Panc1 (cell line): ENCODE results near the gene PRPF19. TPM values are rescaled to one million over a fixed set of nuclear protein-coding genes. Genes with fewer than 3 reads are reported as not detected.

Experiments used
- ATAC-seq: fragments of 200-7000 bp; cut with Tn5 transposase; 2 replicates; pipeline ENCODE4 v1.9.1; 2020; ENCODE audit warnings: mild to moderate bottlenecking, moderate library complexity
- BruUV-seq: library from RNA; stranded (reverse); fragments of 400-500 nt; replicated peaks from 2 replicates; lab custom pipeline; 2021; lab: Mats Ljungman, UMichigan
- CTCF ChIA-PET: fragments of 300-600 bp; sonication (Branson Sonifier 250); formaldehyde crosslinking; loops from one replicate; lab custom pipeline; 2022; ENCODE audit warnings: antibody characterized with exemption; lab: Charles Lee
- POLR2A ChIA-PET: fragments of 300-600 bp; sonication (Branson Sonifier 250); formaldehyde crosslinking; loops from one replicate; lab custom pipeline; 2022; ENCODE audit warnings: antibody characterized with exemption; lab: Charles Lee
- DNase-seq: peaks from one replicate; pipeline ENCODE4 v3.0.0-alpha.2; 2010; ENCODE audit warnings: low read depth, low spot score
- H3K27ac ChIP-seq: 2 replicates; pipeline ENCODE4 v1.5.1; 2011; ENCODE audit warnings: mild to moderate bottlenecking, low read length, inconsistent platforms
- H3K27me3 ChIP-seq: fragments of 200-500 bp; sonication (Bioruptor generic); 2 replicates; pipeline ENCODE4 v1.6.0; 2014; ENCODE audit warnings: low read length, inconsistent platforms; ENCODE audit not compliant: control insufficient read depth, insufficient read depth
- H3K36me3 ChIP-seq: fragments of 200-500 bp; sonication (Bioruptor generic); 2 replicates; pipeline ENCODE4 v1.5.1; 2014; ENCODE audit warnings: inconsistent platforms, mild to moderate bottlenecking, low read length, moderate library complexity; ENCODE audit not compliant: control insufficient read depth, insufficient read depth
- H3K4me1 ChIP-seq: 2 replicates; pipeline ENCODE4 v1.5.1; 2011; ENCODE audit warnings: inconsistent platforms, mild to moderate bottlenecking, low read length, moderate library complexity; ENCODE audit not compliant: control insufficient read depth, insufficient read depth
- H3K4me3 ChIP-seq, 2 experiments: 2 replicates each; pipeline ENCODE4 v1.5.1; 2011 to 2012; ENCODE audit warnings: low read depth in 2 of 2, low read length in 2 of 2, mild to moderate bottlenecking in 2 of 2, inconsistent platforms in 1 of 2, moderate library complexity in 1 of 2
- H3K9me3 ChIP-seq: fragments of 200-500 bp; sonication (Bioruptor generic); 2 replicates; pipeline ENCODE4 v1.5.1; 2014; ENCODE audit warnings: low read depth, mild to moderate bottlenecking, inconsistent platforms, low read length, moderate library complexity; ENCODE audit not compliant: control insufficient read depth, insufficient read depth
- POLR2AphosphoS5 ChIP-seq: IDR thresholded peaks from 2 replicates; pipeline ENCODE4 v1.6.1; 2012; ENCODE audit warnings: mild to moderate bottlenecking, low read depth, low read length, moderate library complexity
- SIN3A ChIP-seq: IDR thresholded peaks from 2 replicates; pipeline ENCODE4 v1.6.1; 2012; ENCODE audit warnings: low read depth, mild to moderate bottlenecking, low read length, moderate library complexity, borderline replicate concordance; ENCODE audit not compliant: insufficient read depth
- TCF7L2 ChIP-seq: IDR thresholded peaks from 2 replicates; pipeline ENCODE4 v1.6.1; 2011; ENCODE audit warnings: mild to moderate bottlenecking, low read depth, low read length, inconsistent platforms
- in situ Hi-C: cut with HindIII; loops from 2 replicates; pipeline ENCODE4 v1.10.0; 2016; ENCODE audit warnings: low sequenced_read_pairs, low pct_unique_long_range_greater_than_20kb
- intact Hi-C: fragments of 100-400 bp; cut with micrococcal nuclease; formaldehyde crosslinking; loops from one replicate; pipeline ENCODE4 v1.10.0; 2022; ENCODE audit not compliant: unreplicated experiment
- total RNA-seq: library from RNA; stranded (reverse); gene quantifications from one replicate; pipeline ENCODE4 v1.2.1, GENCODE V29; 2021; ENCODE audit not compliant: unreplicated experiment
- TF ChIP-seq, protein P1 (sequence below): fragments of 450-650 bp; IDR thresholded peaks from 2 replicates; pipeline ENCODE4 v1.5.1; 2017; ENCODE audit warnings: mild to moderate bottlenecking
- TF ChIP-seq, protein P2 (sequence below), 2 experiments: IDR thresholded peaks; 2 replicates each; pipeline ENCODE4 v1.6.1; 2011 to 2012; ENCODE audit warnings: low read depth in 2 of 2, control low read depth in 1 of 2, low read length in 1 of 2, mild to moderate bottlenecking in 1 of 2, moderate library complexity in 1 of 2; ENCODE audit not compliant: insufficient read depth in 1 of 2

The PRPF19 gene
- total RNA-seq, 1 experiment from 2014 or later = 149 TPM

- Histone ChIP-seq H3K9me3 (no peaks in the 10 kb centered on the region), H3K27ac (peak overlapping the region; percentile 77), H3K27me3 (no peaks in the 10 kb centered on the region), H3K4me3 (peak overlapping the region; percentile 67 to 75; a peak in 3 of 4 replicates), H3K36me3 (no peaks in the 10 kb centered on the region; the same call in 1 of the 2 replicates), H3K4me1 (peaks cover 18% of the 10 kb centered on the region)
- ATAC-seq (peak; percentile 23), DNase-seq (no peak)
- intact Hi-C loops = no loop called here
- in situ Hi-C loops = no loop called here
- CTCF ChIA-PET = interaction anchor here (0.6 kb wide), 1 partner anchor 188 kb away, joined by 3 read pairs; no protein-coding TSS in a partner anchor
- POLR2A ChIA-PET = no interaction called here
- TF ChIP-seq POLR2AphosphoS5 (no peak), TCF7L2 (no peak), SIN3A (no peak)
- TF ChIP-seq, protein P1, sequence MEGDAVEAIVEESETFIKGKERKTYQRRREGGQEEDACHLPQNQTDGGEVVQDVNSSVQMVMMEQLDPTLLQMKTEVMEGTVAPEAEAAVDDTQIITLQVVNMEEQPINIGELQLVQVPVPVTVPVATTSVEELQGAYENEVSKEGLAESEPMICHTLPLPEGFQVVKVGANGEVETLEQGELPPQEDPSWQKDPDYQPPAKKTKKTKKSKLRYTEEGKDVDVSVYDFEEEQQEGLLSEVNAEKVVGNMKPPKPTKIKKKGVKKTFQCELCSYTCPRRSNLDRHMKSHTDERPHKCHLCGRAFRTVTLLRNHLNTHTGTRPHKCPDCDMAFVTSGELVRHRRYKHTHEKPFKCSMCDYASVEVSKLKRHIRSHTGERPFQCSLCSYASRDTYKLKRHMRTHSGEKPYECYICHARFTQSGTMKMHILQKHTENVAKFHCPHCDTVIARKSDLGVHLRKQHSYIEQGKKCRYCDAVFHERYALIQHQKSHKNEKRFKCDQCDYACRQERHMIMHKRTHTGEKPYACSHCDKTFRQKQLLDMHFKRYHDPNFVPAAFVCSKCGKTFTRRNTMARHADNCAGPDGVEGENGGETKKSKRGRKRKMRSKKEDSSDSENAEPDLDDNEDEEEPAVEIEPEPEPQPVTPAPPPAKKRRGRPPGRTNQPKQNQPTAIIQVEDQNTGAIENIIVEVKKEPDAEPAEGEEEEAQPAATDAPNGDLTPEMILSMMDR = no peak
- TF ChIP-seq, protein P2, sequence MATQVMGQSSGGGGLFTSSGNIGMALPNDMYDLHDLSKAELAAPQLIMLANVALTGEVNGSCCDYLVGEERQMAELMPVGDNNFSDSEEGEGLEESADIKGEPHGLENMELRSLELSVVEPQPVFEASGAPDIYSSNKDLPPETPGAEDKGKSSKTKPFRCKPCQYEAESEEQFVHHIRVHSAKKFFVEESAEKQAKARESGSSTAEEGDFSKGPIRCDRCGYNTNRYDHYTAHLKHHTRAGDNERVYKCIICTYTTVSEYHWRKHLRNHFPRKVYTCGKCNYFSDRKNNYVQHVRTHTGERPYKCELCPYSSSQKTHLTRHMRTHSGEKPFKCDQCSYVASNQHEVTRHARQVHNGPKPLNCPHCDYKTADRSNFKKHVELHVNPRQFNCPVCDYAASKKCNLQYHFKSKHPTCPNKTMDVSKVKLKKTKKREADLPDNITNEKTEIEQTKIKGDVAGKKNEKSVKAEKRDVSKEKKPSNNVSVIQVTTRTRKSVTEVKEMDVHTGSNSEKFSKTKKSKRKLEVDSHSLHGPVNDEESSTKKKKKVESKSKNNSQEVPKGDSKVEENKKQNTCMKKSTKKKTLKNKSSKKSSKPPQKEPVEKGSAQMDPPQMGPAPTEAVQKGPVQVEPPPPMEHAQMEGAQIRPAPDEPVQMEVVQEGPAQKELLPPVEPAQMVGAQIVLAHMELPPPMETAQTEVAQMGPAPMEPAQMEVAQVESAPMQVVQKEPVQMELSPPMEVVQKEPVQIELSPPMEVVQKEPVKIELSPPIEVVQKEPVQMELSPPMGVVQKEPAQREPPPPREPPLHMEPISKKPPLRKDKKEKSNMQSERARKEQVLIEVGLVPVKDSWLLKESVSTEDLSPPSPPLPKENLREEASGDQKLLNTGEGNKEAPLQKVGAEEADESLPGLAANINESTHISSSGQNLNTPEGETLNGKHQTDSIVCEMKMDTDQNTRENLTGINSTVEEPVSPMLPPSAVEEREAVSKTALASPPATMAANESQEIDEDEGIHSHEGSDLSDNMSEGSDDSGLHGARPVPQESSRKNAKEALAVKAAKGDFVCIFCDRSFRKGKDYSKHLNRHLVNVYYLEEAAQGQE (IDR thresholded peaks at IDR 0.05; ENCODE audit: insufficient read depth in 1 of 2, low read depth in 2 of 2, low read length in 1 of 2) = no peak
- TSS peak; percentile 76 for BruUV-seq
Measured at GRCh38 chr11:60925868-60926267, 19.5 kb upstream of the PRPF19 start.

DNA sequence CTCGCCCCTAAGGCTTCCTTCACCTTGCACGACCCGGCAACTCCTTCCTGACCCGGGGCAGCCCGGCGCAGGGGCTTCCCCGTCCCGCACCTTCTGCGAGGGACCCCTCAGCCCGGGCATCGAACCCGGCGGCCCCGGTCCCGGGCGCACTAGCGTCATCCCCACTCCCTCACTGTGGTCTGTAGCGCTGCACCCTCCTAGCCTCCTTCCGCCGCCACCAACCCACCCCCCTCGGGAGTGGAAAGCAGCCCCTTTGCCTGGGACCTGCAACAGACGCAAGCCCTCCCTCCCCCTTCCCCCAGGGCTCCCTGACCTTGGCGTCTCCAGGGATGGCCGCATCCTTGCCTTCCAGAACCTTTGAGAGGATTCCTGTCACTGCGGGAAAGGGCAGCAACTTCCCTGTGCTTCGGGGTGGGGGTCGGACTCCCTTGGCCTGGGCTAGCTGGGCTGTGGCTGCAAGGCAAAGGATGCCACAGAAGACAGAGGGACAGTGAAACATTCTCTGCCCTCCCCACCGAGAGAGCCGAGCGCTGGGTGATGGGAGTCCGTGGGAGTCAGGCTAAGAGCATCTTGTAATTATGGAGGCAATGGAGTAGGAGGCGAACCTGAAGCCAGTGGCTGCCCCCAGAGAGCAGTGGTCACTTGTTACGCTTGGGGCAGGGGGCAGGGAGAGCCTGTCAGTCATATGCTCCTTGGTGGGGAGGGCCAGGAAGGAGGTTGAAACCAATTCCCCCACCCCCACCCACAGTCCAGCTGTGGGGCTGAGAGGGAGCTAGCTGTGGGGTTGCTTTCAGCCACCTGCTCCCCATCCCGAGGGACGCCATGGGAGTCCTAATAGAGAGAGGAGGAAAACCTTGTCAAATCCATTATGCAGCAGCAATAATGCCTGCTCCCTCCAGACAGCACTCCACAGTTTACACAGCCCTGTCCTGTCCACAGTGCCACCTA, 18.8 kb upstream of the PRPF19 start:
- Histone ChIP-seq H3K36me3 (no peaks in the 10 kb centered on the region; the same call in 1 of the 2 replicates), H3K27me3 (no peaks in the 10 kb centered on the region), H3K4me3 (peak overlapping the region; percentile 67 to 75), H3K4me1 (peaks cover 18% of the 10 kb centered on the region), H3K9me3 (no peaks in the 10 kb centered on the region), H3K27ac (peak overlapping the region; percentile 77)
- intact Hi-C loops (no loop called here), in situ Hi-C loops (no loop called here)
- ChIA-PET POLR2A (interaction anchor here (0.7 kb wide), 1 partner anchor 28 kb away, joined by 3 read pairs; no protein-coding TSS in a partner anchor), CTCF (interaction anchor here (0.6 kb wide), 1 partner anchor 188 kb away, joined by 3 read pairs; no protein-coding TSS in a partner anchor)
- DNase-seq (no peak), ATAC-seq (peak; percentile 19; the same call in 1 of the 2 replicates)
- no TSS peak for BruUV-seq
- TF ChIP-seq, protein P2 (IDR thresholded peaks at IDR 0.05; ENCODE audit: insufficient read depth in 1 of 2, low read depth in 2 of 2, low read length in 1 of 2) = no peak
- TF ChIP-seq, protein P1 = no peak
- TF ChIP-seq POLR2AphosphoS5 (no peak), TCF7L2 (no peak), SIN3A (no peak)
